ENCODE measurements around the gene GALNT5.
A peak's percentile ranks its signal among the peaks of the same experiment; 100 is the strongest.

Gene GALNT5

DNA sequence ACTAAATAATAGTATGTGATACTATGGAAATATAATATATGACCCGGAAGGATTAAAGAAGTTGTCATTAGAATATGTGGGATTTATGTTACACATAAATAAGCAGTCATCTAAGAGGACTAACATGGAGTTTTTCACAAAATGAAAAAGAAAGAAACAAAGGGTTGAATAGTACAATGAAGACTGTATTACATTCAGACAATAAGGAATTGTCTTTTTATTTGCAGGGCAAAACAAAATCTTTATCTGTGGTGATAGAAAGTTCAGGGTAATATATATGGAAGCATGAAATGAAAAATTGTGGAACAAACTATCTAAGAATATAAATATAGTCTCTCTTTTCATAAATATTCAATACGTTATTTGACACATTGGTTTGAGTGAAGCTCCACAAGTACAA is 62.3 kb downstream of the GALNT5 start:
- Mint-ChIP-seq H3K4me3 (no peak overlapping the region), H3K27ac (no peak overlapping the region), H3K9me3 (no peaks in the 10 kb centered on the region), H3K36me3 (ENCODE audit: low read depth) (peaks cover 34% of the 10 kb centered on the region), H3K4me1 (ENCODE audit: low read depth) (peaks cover 5% of the 10 kb centered on the region), H3K27me3 (ENCODE audit: low read depth) (no peaks in the 10 kb centered on the region)

DNA sequence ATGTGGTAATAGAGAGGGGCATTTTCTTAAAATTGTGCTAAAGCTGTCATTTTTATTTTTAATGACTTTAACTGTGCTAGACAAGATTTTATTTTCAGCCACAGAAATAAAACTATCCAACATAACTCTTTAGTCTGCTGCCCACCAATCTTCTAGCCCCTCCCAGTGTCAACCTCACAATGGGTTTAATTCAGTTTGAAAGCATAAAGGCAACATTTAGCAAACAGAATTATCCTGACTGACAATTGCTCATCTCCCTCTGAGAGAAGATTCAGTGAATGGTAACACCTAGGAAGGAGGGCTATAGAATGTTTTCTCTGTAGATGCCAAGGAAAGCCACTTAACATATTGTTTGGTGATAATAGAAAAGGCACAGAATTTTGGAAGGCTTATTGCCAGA is 62.9 kb downstream of the GALNT5 start:
- Mint-ChIP-seq H3K27me3 (ENCODE audit: low read depth) (no peaks in the 10 kb centered on the region), H3K27ac (no peak overlapping the region), H3K4me1 (ENCODE audit: low read depth) (peaks cover 7% of the 10 kb centered on the region)

DNA sequence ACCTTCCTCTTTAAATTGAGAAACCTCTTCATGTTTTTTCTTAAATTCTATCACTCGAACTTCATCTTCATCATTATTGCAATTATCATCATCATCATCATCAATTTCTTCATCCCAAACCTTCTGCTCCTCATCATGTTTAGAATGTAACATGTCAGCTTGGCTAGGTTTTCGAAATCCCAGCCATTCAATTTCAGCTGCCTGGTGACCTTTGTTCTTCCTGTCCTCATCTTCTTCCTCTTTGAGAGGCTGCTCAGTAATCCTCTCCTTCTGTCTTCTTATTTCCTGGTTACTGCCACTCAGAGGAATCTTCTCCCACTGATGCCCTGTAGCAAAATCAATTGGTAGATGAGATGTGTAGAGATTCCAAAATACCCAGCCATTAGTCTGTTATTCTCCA is 64.0 kb downstream of the GALNT5 start:
- Mint-ChIP-seq H3K27me3 (ENCODE audit: low read depth) (no peaks in the 10 kb centered on the region), H3K9me3 (no peaks in the 10 kb centered on the region), H3K4me1 (ENCODE audit: low read depth) (peaks cover 7% of the 10 kb centered on the region), H3K27ac (no peak overlapping the region), H3K36me3 (ENCODE audit: low read depth) (peaks cover 39% of the 10 kb centered on the region), H3K4me3 (no peak overlapping the region)

More for the DNA sequence above, 62.9 kb downstream of the GALNT5 start:
- Mint-ChIP-seq H3K9me3 (no peaks in the 10 kb centered on the region), H3K4me3 (no peak overlapping the region), H3K36me3 (ENCODE audit: low read depth) (peaks cover 37% of the 10 kb centered on the region)

DNA sequence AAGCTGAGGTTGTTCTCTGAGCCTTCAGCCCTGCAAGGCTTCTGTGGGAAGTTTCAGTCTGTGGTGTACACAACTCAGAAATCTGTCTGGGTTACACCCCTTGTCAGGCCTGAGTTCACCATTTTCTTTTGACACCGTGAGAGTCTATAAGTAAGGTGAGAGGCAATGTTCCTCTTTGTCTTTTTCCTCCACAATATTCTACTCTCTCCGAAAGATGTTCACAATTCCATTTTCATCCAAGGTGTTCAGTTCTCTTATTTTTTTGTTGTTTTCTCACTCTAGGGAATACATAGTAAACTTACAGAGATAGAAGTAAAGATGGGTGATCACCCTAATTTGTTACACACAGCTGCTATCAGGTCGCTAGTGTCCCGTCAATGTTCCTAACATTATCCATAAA is 64.9 kb downstream of the GALNT5 start:
- Mint-ChIP-seq H3K4me3 (no peak overlapping the region), H3K27ac (no peak overlapping the region), H3K9me3 (no peaks in the 10 kb centered on the region), H3K36me3 (ENCODE audit: low read depth) (peaks cover 39% of the 10 kb centered on the region), H3K27me3 (ENCODE audit: low read depth) (no peaks in the 10 kb centered on the region), H3K4me1 (ENCODE audit: low read depth) (peaks cover 11% of the 10 kb centered on the region)

DNA sequence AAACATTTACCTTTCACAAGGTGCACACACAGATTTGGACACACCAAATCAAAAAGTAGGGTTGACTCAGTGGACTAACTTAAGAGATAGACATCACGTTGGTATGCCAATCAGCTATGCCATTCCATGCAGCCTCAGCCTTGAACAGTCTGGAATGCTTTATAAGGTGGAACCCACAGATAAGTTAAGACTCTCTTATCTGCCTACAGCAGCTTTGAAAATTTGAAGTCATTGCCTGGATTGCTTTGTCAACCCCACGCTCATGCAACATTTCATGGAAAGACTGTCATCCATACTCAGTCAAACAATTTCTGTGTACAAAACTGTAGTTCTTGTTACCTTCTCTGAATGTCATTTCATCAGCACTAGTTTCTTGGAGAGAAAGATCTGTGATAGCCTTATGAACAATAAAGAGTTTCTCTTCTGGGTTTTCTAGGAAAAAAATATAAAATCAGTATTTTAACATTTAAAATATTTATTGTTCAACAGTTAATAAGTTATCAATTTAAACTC is 66.9 kb downstream of the GALNT5 start:
- Mint-ChIP-seq H3K4me1 (ENCODE audit: low read depth) (peaks cover 26% of the 10 kb centered on the region), H3K4me3 (no peak overlapping the region), H3K27ac (no peak overlapping the region), H3K36me3 (ENCODE audit: low read depth) (peaks cover 33% of the 10 kb centered on the region), H3K27me3 (ENCODE audit: low read depth) (no peaks in the 10 kb centered on the region), H3K9me3 (no peaks in the 10 kb centered on the region)

DNA sequence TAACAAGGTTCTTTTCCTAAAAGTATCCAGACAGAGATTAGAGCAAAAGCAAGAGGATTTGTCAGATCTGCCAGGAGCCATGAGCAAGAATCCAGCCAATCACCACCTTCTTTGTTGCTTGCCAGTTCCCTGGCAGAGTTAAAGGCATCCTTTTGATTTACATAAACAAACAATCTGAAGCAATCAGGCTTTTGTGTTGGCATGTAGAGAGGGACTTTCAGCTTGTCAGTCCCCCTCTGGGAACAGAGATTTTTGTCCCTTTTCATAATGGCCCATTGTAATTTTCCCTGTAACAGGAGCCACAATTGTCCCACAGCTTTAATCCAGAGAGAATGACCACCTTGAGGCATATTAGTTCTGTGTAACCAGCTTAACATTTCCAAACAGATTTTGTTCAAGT is 68.3 kb downstream of the GALNT5 start, which contains the start of gene ERMN:
ERMN (minus strand) TSS at position 39 of the 400 bp plus-strand sequence. CDS start 182 bp downstream, outside the sequence.
- Mint-ChIP-seq H3K27me3 (ENCODE audit: low read depth) (no peaks in the 10 kb centered on the region), H3K4me3 (no peak within 1 kb of the TSS), H3K27ac (no peak within 1 kb of the TSS), H3K4me1 (ENCODE audit: low read depth) (peaks cover 27% of the 10 kb centered on the region), H3K9me3 (no peaks in the 10 kb centered on the region), H3K36me3 (ENCODE audit: low read depth) (peaks cover 27% of the 10 kb centered on the region)

DNA sequence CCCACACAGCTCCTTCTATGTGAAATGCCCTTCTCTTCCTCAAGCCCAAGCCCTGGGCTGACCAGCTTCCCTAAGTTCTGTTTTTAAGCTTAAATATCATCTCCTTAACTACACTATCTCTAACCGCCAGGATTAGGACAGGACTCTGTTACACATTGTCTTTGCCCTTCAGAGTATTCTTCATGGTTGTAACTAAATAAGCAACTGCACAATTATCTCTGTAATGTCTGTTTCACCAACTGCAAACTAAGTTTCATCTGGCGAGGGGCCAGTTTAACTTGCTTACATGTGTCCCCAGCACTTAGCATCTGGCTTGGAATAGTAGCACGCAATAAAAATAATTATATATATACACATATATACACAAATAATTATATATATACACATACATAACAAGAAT is 69.2 kb downstream of the GALNT5 start:
- Mint-ChIP-seq H3K4me1 (ENCODE audit: low read depth) (peaks cover 33% of the 10 kb centered on the region), H3K36me3 (ENCODE audit: low read depth) (peaks cover 22% of the 10 kb centered on the region), H3K27ac (no peak overlapping the region), H3K9me3 (no peaks in the 10 kb centered on the region), H3K4me3 (no peak overlapping the region), H3K27me3 (ENCODE audit: low read depth) (no peaks in the 10 kb centered on the region)

DNA sequence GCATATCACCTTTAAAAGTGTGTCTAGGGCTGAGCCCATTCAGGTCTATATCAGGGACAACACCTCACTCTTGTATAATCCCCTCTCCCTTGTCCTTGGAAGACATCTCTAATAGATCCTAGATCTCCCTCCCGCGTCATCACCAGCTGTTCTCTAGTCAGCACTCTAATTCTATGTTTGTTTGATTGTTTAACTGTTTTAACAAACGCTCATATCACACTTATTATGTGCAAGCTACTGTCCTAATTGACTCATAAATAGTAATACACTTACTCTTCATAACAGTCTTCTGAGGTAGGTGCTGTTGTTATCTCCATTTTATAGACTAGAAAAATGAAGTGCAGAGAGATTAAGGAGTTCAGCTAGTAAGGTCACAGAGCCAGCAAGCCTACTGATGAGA is 69.7 kb downstream of the GALNT5 start:
- Mint-ChIP-seq H3K4me1 (ENCODE audit: low read depth) (peaks cover 37% of the 10 kb centered on the region), H3K9me3 (no peaks in the 10 kb centered on the region), H3K27me3 (ENCODE audit: low read depth) (no peaks in the 10 kb centered on the region), H3K4me3 (no peak overlapping the region), H3K27ac (no peak overlapping the region), H3K36me3 (ENCODE audit: low read depth) (peaks cover 20% of the 10 kb centered on the region)

DNA sequence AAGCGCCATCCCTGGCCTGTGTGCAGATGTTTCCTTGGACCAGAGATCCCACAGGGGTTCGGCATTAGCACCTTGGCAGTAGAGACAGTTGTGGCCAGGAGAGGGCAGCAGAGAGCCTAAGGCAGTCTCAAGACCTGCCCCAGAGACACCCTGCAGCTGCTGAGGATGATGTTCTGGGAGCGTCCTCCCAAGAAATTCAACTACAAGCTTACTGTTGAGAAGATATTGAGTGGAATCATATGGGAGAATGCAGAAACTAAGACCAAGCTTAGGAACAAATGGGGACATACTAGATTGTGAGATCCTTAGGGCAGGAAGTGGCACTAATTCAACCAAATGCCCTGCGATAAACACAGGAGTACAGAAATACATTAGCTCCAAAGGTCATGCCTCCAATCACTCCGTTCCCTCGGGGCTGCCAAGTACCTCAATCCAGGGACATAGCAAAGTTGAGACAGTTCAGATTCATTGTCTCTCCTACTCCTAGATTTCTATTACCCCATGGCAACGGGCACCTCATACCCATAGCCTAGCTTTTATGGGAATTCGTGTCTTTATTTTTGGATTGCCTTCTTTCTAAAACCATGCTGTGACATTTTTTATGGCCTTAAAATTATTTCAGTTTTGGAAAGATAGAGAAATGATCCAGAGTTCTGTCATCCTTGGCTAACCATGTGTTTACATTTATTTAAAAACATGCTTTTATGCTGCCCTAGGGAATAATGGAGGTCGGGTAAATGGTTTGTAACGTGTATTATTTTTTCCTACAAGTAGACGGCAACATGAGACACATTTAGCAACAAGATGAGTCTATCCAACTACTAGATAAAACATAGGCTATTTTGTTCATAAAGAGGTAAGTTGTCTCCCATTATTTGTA is 70.4 kb downstream of the GALNT5 start:
- Mint-ChIP-seq H3K9me3 (no peaks in the 10 kb centered on the region), H3K4me1 (ENCODE audit: low read depth) (peaks cover 43% of the 10 kb centered on the region), H3K4me3 (no peak overlapping the region), H3K27me3 (ENCODE audit: low read depth) (no peaks in the 10 kb centered on the region), H3K27ac (no peak overlapping the region), H3K36me3 (ENCODE audit: low read depth) (peaks cover 16% of the 10 kb centered on the region)

DNA sequence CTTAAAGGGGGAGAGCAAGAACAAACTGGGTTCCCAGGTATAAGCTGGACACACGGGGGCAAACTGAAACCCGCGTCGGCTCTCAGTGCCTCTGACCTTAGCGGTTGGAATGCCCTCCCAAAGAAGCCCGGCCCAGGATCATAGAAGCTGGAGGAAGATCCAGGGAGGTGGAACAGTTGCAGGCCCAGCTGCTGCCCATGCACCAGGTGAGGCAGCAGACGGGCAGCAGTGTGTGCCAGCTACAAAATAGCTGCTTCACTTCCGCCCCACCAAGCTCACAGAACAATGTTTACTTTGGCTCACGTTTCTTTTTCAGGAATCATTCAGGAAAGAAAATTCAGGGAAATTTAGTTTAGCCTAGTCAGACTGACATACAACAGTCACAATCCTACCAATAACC is 72.0 kb downstream of the GALNT5 start:
- no peak overlapping the region for H3K27ac Mint-ChIP-seq
- H3K4me3 Mint-ChIP-seq = no peak overlapping the region
- peaks cover 13% of the 10 kb centered on the region for H3K36me3 Mint-ChIP-seq (ENCODE audit: low read depth)
- no peaks in the 10 kb centered on the region for H3K27me3 Mint-ChIP-seq (ENCODE audit: low read depth)
- peaks cover 53% of the 10 kb centered on the region for H3K4me1 Mint-ChIP-seq (ENCODE audit: low read depth)
- H3K9me3 Mint-ChIP-seq = no peaks in the 10 kb centered on the region

DNA sequence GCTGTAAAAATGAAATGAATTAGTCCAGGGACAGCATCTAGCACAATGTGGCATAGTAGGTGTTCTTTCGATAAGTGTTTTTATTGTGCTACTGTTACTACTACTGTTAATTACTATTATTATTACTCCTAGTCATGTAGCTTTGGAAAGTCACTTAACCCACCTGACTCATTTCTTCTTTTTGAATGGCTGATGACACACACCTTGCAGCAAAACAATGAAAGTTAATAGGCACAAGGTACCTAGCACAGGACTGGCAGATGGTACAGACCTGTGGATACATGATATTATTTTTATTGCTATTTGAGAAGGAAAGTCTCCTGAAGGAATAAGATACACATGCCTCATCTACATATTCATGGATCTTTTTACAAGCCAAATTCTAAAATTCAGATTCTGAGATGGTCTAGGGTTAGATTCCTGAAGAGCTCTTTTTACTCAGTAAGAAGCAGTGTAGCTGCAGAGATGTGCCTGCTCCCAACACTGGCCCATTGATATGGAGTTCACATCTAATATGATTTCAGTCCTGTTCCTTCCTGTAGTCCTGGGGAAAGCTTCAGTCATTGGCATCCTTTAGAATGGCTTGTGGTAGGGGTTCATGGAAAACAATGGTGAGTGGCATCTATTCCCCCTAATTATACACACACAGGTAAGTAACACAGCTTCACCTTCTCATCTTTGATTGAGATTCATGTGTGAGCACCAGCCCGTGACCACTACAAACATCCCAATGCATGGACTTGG is 76.0 kb downstream of the GALNT5 start:
- Mint-ChIP-seq H3K36me3 (ENCODE audit: low read depth) (peaks cover 11% of the 10 kb centered on the region), H3K27ac (no peak overlapping the region)

DNA sequence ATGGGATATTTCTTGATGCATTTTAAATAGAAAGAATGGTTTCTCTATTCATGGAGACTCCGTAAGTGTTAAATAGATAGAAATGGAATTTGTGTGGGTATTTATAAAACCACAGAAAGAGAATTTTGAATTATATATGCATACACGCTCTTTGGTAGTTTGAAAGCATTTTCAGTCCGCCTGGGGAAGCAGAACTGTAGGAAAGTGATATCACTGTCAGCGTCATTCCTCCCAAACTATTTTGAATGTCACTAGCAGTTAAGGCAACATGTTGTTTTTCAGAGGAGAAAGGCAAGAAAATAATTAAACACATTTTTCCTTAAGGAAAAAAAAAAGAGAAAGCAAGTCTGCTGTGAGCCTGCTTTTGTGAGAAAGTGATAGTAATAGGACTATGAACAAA is 76.8 kb downstream of the GALNT5 start:
- Mint-ChIP-seq H3K9me3 (no peaks in the 10 kb centered on the region), H3K36me3 (ENCODE audit: low read depth) (peaks cover 11% of the 10 kb centered on the region), H3K27ac (no peak overlapping the region), H3K4me3 (peak overlapping the region; percentile 23), H3K27me3 (ENCODE audit: low read depth) (no peaks in the 10 kb centered on the region), H3K4me1 (ENCODE audit: low read depth) (peaks cover 45% of the 10 kb centered on the region)

More for the DNA sequence above, 76.0 kb downstream of the GALNT5 start:
- Mint-ChIP-seq H3K4me1 (ENCODE audit: low read depth) (peaks cover 49% of the 10 kb centered on the region), H3K9me3 (no peaks in the 10 kb centered on the region), H3K27me3 (ENCODE audit: low read depth) (no peaks in the 10 kb centered on the region), H3K4me3 (no peak overlapping the region)

DNA sequence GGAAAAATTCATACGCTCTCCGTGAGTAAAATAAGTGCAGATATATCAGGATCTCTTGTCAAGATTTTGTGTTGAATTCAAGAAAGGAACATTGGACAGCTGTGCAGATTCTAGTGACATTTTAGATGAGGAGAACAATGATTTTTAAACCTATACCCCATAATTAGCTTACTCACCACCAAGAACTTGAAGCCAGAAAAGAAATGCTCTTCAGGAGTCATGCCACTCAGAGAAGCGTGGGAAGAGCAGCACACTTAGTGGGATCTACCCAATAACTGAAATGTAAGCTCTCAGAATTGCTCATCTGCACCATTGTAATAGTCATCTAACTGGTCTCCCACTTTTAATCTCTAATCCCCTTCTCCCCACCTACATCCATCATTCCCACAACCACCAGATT is 77.3 kb downstream of the GALNT5 start:
- Mint-ChIP-seq H3K4me3 (no peak overlapping the region), H3K9me3 (no peaks in the 10 kb centered on the region), H3K27ac (no peak overlapping the region), H3K4me1 (ENCODE audit: low read depth) (peaks cover 44% of the 10 kb centered on the region), H3K27me3 (ENCODE audit: low read depth) (no peaks in the 10 kb centered on the region), H3K36me3 (ENCODE audit: low read depth) (peaks cover 10% of the 10 kb centered on the region)

DNA sequence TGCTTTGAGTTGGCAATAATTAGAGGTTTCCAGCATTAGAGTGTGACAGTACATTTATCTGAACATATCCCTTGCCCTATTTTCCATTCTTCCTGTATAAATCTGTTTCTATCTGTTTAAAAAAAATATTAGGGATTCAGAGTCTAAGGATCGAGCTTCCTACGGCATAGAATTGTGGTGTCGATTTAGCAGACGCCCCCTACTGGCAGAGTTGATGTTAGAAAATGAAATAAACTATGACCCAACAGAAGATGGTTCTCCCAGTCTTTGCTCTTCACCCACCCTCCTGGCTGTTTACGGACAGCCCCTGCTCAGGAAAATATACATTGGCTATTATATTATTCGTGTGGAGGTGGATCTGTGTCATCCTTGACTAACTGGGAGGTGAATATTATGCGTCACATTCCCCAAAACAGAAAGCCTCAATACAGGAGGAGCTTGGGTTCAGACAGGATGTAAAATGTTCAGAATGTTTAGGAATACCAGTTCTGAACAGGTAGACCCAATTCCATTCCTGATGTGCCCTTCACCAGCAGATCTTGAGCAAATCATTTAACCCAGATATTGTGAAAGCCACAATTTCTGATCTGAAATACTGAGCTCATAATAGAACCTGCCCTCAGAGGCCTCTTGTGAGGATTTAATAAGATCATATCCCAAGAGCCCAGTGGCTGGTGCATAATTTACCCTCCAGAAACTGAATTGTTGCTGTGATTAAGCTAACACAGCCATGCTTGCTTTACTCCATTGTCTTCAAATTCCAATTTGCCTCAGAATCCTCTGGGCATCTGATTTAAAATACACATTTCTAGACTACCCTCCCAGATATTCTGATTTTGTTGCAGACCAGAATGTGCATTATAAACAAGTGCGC is 78.9 kb downstream of the GALNT5 start:
- H3K27ac Mint-ChIP-seq = no peak overlapping the region
- H3K27me3 Mint-ChIP-seq (ENCODE audit: low read depth) = no peaks in the 10 kb centered on the region
- no peak overlapping the region for H3K4me3 Mint-ChIP-seq
- peaks cover 18% of the 10 kb centered on the region for H3K36me3 Mint-ChIP-seq (ENCODE audit: low read depth)
- H3K4me1 Mint-ChIP-seq (ENCODE audit: low read depth) = peaks cover 38% of the 10 kb centered on the region
- H3K9me3 Mint-ChIP-seq = peaks cover 6% of the 10 kb centered on the region
